Smooth muscle cell (in vitro differentiated cells): ENCODE measurements around the gene LOXL3. TPM values are rescaled to one million over a fixed set of nuclear protein-coding genes. Genes with fewer than 3 reads are reported as not detected.

Experiments used
- DNase-seq: peaks from one replicate; lab custom pipeline; 2025; ENCODE audit not compliant: unreplicated experiment; lab: John Stamatoyannopoulos, UW
- H2AFZ ChIP-seq: fragments of 200-600 bp; sonication (generic); 2 replicates; pipeline ENCODE4 v1.6.0; 2016; ENCODE audit warnings: antibody characterized with exemption, low read depth, mild to moderate bottlenecking
- H3F3A ChIP-seq: fragments of 200-600 bp; sonication (generic); 2 replicates; pipeline ENCODE4 v1.6.0; 2017; ENCODE audit warnings: antibody characterized with exemption, low read depth
- H3K27ac ChIP-seq: fragments of 200-600 bp; sonication (generic); 2 replicates; pipeline ENCODE4 v1.5.1; 2016; ENCODE audit warnings: low read depth, mild to moderate bottlenecking
- H3K27me3 ChIP-seq: fragments of 200-600 bp; sonication (generic); 2 replicates; pipeline ENCODE4 v1.6.1; 2016; ENCODE audit warnings: low read depth, mild to moderate bottlenecking
- H3K36me3 ChIP-seq: fragments of 200-600 bp; sonication (generic); 2 replicates; pipeline ENCODE4 v1.5.1; 2016; ENCODE audit warnings: low read depth
- H3K4me1 ChIP-seq: fragments of 200-600 bp; sonication (generic); 2 replicates; pipeline ENCODE4 v1.5.1; 2016; ENCODE audit warnings: low read depth
- H3K4me2 ChIP-seq: fragments of 200-600 bp; sonication (generic); 2 replicates; pipeline ENCODE4 v1.6.0; 2016; ENCODE audit warnings: mild to moderate bottlenecking
- H3K4me3 ChIP-seq: fragments of 200-600 bp; sonication (generic); 2 replicates; pipeline ENCODE4 v1.5.1; 2016; ENCODE audit warnings: mild to moderate bottlenecking
- H3K79me2 ChIP-seq: fragments of 200-600 bp; sonication (generic); 2 replicates; pipeline ENCODE4 v1.6.0; 2016; ENCODE audit warnings: low read depth, mild to moderate bottlenecking
- H3K9ac ChIP-seq: fragments of 200-600 bp; sonication (generic); 2 replicates; pipeline ENCODE4 v1.6.0; 2016; ENCODE audit warnings: low read depth
- H3K9me3 ChIP-seq: fragments of 200-600 bp; sonication (generic); replicated peaks from 2 replicates; pipeline ENCODE4 v1.5.1; 2016; ENCODE audit warnings: low read depth
- H4K20me1 ChIP-seq: fragments of 200-600 bp; sonication (generic); 2 replicates; pipeline ENCODE4 v1.6.0; 2016; ENCODE audit warnings: low read depth
- CTCF ChIP-seq: fragments of 200-600 bp; sonication (generic); IDR thresholded peaks from 2 replicates; pipeline ENCODE4 v1.5.1; 2017; ENCODE audit warnings: borderline replicate concordance, mild to moderate bottlenecking, antibody characterized with exemption; ENCODE audit not compliant: insufficient read depth, poor library complexity, severe bottlenecking
- WGBS: methylation state at CpG from one replicate; pipeline ENCODE4 v1.1.7; 2016; ENCODE audit warnings: low lambda C conversion rate; 5-methylcytosine and 5-hydroxymethylcytosine counted together
- polyA plus RNA-seq: library from polyadenylated mRNA; unstranded; fragments of >200 nt; fragmentation: Nextera tagmentation; extraction: Ambion mirVana; gene quantifications from 2 replicates; pipeline ENCODE4 v1.2.1, GENCODE V29; 2016
- total RNA-seq: library from RNA; depleted of rRNA; stranded (reverse); fragments of >200 nt; gene quantifications from 2 replicates; pipeline ENCODE4 v1.2.3, GENCODE V29; 2014

LOXL3 gene
- total and polyA plus RNA-seq, 2 experiments from 2014 or later = 123 to 190 TPM

DNA sequence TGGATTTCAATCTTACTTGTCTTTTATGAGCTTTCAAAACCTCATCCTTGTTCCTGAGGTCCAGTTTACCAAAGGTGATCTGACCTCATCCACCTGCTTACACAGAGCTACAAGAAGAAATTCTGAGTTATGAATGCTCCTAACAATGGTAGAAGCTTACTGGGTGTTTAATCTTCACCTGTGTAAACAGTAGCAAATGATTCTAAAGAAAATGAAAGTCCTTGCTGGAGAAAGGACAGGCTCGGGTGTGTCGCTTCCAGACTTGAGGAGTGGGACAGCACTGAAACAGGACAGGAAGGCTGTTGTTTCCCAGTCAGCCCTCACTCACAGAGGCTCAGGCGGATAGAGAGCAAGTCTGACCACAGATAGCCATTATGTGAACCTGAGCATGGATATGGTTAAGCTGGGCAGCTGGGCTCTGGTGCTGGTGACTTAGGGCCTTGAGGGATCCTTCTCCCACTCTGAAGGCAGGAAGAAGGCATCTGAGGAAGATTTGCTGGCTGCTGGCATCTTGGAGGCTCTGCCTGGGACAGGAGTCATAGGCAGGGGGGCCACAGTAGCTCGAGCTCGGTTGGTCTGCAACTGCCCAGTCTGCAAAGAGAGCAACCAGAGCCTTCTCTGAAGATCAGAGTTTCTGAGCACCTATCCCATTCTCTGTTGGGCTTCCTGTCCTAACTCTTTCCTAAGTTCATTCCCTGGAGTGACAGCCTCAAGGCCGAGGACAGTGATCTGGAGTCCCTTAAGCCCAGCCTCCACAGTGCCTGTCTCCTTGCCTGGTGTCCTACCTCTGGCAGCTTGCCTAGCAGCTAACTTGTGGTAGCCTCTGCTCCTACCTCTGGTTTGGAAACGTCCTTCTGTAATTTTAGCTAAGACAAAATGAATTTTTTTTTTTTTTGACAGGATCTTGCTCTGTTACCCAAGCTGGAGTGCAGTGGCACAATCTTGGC is 4.8 kb upstream of the LOXL3 start:
- H3K36me3 ChIP-seq = no peaks in the 10 kb centered on the region
- no peak for TF ChIP-seq CTCF
- H3K27ac ChIP-seq = no peak overlapping the region
- H2AFZ ChIP-seq = no peak overlapping the region
- H3K27me3 ChIP-seq = no peaks in the 10 kb centered on the region
- 86% methylated on average over 7 of the region's 7 CpGs for WGBS
- H3K9me3 ChIP-seq = no peaks in the 10 kb centered on the region
- peaks cover 13% of the 10 kb centered on the region for H3K79me2 ChIP-seq
- no peak overlapping the region for H3K4me3 ChIP-seq
- peaks cover 5% of the 10 kb centered on the region for H3F3A ChIP-seq
- H3K9ac ChIP-seq = no peak overlapping the region
- DNase-seq = no peak
- no peak overlapping the region for H3K4me2 ChIP-seq
- peaks cover 6% of the 10 kb centered on the region for H3K4me1 ChIP-seq
- H4K20me1 ChIP-seq = peaks cover 5% of the 10 kb centered on the region

DNA sequence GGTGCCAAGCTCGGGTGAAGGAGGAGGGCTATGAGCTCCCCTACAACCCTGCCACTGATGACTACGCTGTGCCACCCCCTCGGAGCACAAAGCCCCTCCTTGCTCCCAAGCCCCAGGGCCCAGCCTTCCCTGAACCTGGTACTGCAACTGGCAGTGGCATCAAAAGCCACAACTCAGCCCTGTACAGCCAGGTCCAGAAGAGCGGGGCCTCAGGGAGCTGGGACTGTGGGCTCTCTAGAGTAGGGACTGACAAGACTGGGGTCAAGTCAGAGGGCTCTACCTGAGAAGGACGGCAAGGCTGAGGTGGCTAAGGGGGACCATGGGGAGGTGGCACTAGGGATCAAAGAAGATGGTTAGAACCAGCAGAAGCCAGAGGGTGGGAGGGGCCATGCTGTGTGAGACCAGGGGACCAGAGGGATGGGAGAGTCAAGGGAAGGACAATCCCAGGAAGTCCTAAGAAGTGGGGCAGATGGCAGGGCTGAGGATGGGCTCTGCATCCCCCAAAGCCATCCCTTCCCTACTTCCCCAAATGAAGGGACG is 3.2 kb upstream of the LOXL3 start:
- no peaks in the 10 kb centered on the region for H3K27me3 ChIP-seq
- H2AFZ ChIP-seq = no peak overlapping the region
- H3K4me2 ChIP-seq = no peak overlapping the region
- no peak overlapping the region for H3K4me3 ChIP-seq
- H4K20me1 ChIP-seq = peaks cover 11% of the 10 kb centered on the region
- H3K9me3 ChIP-seq = no peaks in the 10 kb centered on the region
- no peak for DNase-seq
- no peak overlapping the region for H3K9ac ChIP-seq
- H3K27ac ChIP-seq = no peak overlapping the region
- H3K36me3 ChIP-seq = no peaks in the 10 kb centered on the region
- no peak for TF ChIP-seq CTCF
- peaks cover 9% of the 10 kb centered on the region for H3F3A ChIP-seq
- WGBS = 98% methylated on average over 6 of the region's 6 CpGs
- H3K4me1 ChIP-seq = peaks cover 10% of the 10 kb centered on the region
- peaks cover 30% of the 10 kb centered on the region for H3K79me2 ChIP-seq

DNA sequence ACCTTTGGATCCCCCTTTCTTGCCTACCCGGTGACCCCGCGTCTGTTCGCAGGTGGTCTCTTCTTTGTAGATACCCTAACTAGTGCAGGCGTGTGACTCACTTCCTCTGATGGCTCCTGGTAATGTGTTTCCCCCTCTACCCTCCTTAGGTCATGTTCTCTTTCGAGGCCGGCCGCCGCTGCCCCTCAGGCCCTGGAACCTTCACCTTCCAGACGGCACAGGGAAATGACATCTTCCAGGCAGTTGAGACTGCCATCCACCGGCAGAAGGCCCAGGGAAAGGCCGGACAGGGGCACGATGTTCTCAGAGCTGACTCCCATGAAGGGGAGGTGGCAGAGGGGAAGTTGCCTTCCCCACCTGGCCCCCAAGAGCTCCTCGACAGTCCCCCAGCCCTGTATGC is 2.4 kb upstream of the LOXL3 start:
- peaks cover 10% of the 10 kb centered on the region for H3K4me1 ChIP-seq
- no peak for DNase-seq
- H3F3A ChIP-seq = peaks cover 13% of the 10 kb centered on the region
- peaks cover 37% of the 10 kb centered on the region for H3K79me2 ChIP-seq
- H3K4me2 ChIP-seq = peak overlapping the region; percentile 98
- 81% methylated on average over 14 of the region's 14 CpGs for WGBS
- no peak for TF ChIP-seq CTCF
- no peaks in the 10 kb centered on the region for H3K36me3 ChIP-seq
- H3K27me3 ChIP-seq = no peaks in the 10 kb centered on the region
- peaks cover 17% of the 10 kb centered on the region for H4K20me1 ChIP-seq
- no peak overlapping the region for H3K27ac ChIP-seq
- H3K9ac ChIP-seq = no peak overlapping the region
- H3K9me3 ChIP-seq = no peaks in the 10 kb centered on the region
- H2AFZ ChIP-seq = no peak overlapping the region
- H3K4me3 ChIP-seq = no peak overlapping the region
